ENCODE measurements around the gene KIF22.

The KIF22 gene

DNA sequence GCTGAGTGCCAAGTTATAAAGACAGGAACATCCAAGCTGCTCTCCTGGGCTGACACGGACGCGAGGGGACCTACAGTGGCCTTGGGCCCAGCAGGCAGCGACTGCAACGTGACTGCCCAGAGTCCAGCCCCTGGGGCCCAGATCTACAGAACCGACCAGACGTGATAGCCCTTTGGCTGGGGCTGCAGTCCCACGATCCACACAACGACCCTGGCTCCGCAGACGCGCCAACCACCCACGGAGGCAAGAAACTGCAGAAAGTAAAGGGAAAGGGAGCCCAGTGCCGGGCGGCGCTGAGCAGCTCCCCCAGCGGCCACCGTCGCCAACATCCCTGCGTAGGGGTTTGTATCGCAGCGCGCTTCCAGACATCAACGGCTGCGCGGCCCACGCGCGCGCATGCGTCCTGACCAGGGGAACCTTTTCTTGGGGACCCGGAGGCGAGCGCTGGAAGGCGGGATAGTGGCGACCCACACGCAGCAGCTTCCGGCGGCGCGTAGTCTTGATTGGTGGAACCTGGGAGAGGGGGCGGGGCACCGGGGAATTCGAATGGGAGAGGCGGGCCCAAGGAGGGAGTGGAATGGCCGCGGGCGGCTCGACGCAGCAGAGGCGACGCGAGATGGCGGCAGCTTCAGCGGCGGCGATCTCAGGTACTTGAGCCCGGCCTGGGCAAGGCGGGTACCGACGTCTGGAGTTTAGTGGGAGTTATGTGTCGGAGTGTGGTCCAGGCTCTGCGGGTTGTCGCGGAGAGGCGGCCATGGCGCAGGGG is at the start of gene KIF22:
TSS of gene KIF22 (plus strand) at position 569 of the 766 bp plus-strand sequence. CDS start at position 578, 9 bp downstream.
- TF ChIP-seq GATA2 (IDR thresholded peaks at IDR 0.05; ENCODE audit: low read depth, low read length): no peak
- TF ChIP-seq GATA3 (IDR thresholded peaks at IDR 0.05; ENCODE audit: low read depth, low read length): no peak

DNA sequence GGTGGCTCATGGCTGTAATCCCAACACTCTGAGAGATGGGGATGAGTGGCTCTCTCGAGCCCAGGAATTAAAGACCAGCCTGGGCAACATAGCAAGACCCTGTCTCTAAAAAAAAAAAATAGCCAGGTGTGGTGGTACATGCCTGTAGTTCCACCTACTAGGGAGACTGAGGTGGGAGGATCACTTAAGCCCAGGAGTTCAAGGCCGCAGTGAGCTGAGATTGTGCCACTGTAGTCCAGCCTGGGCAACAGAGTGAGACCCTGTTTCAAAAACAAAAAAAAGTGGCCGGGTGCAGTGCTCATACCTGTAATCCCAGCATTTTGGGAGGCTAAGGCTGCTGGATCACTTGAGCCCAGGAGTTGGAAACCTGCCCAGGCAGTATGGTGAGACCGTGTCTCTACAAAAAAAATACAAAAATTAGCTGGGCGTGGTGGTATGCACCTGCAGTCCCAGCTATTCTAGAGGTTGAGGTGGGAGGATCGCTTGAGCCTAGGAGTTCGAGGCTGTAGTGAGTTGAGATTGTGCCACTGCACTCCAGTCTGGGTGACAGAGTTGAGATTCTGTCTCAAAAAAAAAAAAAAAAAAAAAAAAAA is 47.8 kb upstream of the KIF22 start:
- TF ChIP-seq GATA2 (IDR thresholded peaks at IDR 0.05; ENCODE audit: low read depth, low read length): no peak
- no peak for TF ChIP-seq GATA3 (IDR thresholded peaks at IDR 0.05; ENCODE audit: low read depth, low read length)

DNA sequence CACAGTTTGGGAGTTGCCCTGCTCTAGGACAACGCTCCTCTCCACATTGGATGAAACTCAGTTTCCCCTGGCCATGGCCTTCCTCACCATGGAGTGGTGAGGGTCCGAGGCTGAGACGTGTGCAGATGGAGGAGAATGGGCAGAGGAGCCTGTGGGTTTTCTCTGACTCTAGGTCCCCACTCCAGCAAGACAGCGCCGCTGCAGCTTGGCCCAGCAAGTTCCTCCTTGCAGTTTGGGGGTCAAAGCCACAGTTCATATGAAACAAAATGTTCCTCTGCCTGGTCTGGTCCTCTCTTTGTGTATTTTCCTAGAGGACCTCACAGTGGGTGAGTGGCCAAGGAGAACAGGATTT is 47.1 kb upstream of the KIF22 start:
- TF ChIP-seq GATA3 (IDR thresholded peaks at IDR 0.05; ENCODE audit: low read depth, low read length) (no peak), GATA2 (IDR thresholded peaks at IDR 0.05; ENCODE audit: low read depth, low read length) (no peak)

DNA sequence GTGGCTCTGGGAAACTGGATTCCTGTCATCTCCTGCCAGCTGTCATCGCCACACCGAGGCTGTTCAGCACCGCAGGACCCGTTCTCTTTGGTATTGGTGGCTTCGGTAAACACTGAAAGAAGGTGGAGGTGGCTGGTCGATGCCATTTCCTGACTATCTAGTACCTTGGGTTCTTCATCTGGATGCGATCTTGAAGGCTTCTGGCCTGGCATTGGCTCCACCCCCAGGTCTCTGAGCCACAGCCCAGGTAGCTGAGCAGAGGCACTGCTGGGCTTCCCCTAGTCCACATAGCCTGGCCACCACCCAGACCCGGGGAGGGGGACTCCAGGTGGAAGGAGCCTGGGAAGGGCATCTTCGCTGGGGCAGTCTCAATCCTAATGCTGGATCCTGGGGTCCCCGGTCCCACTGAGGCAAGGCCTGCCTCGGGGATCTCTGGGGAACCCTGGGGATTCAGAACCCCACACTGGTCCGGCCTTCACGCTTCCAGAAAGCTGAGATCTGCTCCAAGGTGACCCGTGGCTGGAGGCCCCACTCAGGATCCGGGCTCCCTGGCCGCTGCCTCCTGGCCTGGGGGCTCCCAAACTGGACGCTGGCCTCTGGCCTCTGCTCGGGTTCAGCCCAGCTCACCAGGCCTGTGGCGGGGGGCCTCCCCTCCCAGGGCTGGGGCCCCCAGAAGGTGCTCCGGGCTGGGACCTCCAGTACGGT is 46.6 kb upstream of the KIF22 start:
- TF ChIP-seq GATA3 (IDR thresholded peaks at IDR 0.05; ENCODE audit: low read depth, low read length) (no peak), GATA2 (IDR thresholded peaks at IDR 0.05; ENCODE audit: low read depth, low read length) (no peak)

DNA sequence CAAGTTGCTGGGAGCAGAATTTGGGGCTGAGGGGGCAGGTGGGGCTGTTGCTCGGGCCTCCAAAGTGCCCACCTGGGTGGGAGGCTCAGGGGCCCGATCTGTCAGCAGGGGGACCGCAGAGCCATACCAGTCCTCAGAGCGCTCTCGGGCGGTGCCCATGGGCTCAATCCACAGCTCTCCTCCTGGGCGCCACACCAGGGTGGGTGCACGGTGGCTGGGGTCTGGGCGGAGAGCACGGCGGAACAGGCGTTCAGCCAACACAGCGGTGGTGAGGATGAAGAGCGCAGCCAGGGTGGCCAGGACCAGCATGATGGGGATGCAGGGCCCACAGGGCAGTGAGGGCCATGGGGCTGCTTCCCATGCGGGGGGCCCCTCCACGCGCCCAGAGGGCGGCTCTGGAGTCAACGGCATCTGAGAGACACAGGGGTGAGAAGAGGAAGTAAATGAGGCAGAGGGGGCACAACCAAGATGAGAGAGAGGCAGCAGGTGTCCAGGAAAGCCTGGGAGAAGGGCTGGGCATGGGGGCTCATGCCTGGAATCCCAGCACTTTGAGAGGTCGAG is 45.9 kb upstream of the KIF22 start:
- TF ChIP-seq GATA3 (IDR thresholded peaks at IDR 0.05; ENCODE audit: low read depth, low read length) (no peak), GATA2 (IDR thresholded peaks at IDR 0.05; ENCODE audit: low read depth, low read length) (no peak)

DNA sequence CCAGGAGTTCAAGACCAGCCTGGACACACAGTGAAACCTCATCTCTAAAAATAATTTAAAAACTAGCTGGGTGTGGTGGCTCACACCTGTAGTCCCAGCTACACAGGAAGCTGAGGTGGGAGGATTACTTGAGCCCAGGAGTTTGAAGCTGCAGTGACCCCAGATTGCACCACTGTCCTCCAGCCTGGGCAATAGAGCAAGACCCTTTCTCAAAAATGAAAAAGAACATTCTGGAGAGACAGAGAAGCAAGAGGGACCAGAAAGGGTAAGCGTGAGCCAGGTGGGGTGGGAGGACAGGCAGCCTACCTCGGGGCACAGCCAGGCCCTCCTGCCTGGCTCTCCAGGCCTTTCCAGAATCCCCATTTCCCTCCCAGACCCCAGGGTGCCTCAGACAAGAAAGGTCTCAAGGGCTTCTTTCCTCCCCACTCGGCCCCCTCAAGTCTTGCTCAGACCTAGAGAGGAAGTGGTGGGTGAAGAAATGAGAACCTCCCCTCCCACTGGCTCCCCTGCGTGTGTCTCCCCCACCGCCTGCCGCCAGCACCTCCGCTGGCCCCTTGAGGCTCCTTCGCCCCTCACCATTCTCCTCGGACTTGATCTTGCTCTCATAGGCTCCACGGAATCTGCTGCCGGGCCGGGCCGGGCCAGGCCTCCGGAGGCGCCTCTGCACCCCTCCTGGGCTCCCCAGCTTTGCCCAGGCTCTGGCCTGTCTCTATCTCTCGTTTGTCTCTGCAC is 45.3 kb upstream of the KIF22 start:
- TF ChIP-seq GATA2 (IDR thresholded peaks at IDR 0.05; ENCODE audit: low read depth, low read length) (no peak), GATA3 (IDR thresholded peaks at IDR 0.05; ENCODE audit: low read depth, low read length) (no peak)

DNA sequence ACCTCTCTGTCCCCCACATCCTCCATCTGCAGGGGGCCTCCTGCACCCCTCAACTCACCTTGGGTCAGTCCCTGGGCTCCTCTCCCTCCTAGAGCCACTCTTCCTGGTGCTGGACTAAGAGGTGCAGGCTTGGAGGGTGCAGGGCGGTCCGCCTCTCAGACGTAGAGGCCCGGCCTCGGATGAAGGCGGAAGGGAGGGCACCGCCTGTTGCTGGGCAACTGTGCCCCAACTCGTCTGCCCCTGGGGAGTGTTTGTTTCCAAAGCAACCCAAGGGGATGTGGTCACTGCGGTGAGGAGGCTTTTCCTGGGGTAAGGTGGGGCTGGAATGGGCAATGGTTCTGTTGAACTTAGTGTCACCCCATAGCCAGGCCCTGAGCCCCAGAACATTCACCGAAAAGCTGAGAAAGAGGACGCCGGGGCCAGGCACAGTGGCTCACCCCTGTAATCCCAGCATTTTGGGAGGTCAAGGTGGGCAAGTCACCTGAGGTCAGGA is 44.7 kb upstream of the KIF22 start, which contains the start of gene C16orf54:
TSS of gene C16orf54 (minus strand) at position 138 of the 493 bp plus-strand sequence. CDS start 1,039 bp downstream, outside the sequence.
- TF ChIP-seq GATA2 (IDR thresholded peaks at IDR 0.05; ENCODE audit: low read depth, low read length): no peak
- no peak for TF ChIP-seq GATA3 (IDR thresholded peaks at IDR 0.05; ENCODE audit: low read depth, low read length)

DNA sequence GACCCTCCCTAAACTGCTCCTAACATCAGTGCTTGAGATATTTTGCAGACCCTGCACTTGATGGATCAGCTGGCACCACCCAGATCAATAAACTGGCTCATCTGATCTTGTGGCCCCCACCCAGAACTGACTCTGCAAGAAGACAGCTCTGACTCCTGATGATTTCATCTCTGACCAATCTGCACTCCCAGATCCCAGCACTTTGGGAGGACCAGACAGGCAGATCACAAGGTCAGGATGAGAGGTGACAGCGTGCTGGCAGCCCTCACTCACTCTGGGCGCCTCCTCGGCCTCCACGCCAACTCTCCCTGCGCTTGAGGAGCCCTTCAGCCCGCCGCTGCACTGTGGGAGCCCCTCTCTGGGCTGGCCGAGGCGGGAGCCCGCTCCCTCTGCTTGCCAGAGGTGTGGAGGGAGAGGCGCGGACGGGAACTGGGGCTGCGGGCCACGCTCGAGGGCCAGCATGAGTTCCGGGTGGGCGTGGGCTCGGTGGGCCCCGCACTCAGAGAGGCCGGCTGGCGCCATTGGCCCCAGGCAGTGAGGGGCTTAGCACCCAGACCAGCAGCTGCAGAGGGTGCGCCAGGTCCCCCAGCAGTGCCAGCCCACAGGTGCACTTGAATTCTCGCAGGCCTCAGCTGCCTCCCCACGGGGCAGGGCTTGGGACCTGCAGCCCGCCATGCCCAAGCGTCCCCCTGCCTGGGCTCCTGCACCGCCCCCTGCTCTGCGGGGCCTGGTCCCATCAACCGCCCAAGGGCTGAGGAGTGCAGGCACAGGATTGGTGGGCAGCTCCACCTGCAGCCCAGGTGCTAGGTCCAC is 42.4 kb upstream of the KIF22 start:
- TF ChIP-seq GATA3 (IDR thresholded peaks at IDR 0.05; ENCODE audit: low read depth, low read length) (no peak), GATA2 (IDR thresholded peaks at IDR 0.05; ENCODE audit: low read depth, low read length) (no peak)

DNA sequence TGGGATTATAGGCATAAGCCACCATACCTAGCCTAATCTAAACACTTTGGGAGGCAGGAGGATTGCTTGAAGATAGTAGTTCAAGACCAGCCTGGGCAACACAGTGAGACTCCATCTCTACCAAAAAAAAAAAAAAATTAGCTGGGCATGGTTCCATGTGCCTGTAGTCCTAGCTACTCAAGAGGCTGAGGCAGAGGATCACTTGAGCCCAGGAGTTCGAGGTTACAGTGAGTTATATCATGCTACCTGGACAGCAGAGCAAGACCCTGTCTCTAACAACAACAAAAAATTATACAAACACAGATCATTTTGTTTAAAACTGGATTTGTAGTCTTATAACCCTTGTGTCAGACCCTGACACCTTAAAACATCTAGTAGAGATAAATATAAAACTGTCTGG is 37.0 kb upstream of the KIF22 start:
- no peak for TF ChIP-seq GATA3 (IDR thresholded peaks at IDR 0.05; ENCODE audit: low read depth, low read length)

DNA sequence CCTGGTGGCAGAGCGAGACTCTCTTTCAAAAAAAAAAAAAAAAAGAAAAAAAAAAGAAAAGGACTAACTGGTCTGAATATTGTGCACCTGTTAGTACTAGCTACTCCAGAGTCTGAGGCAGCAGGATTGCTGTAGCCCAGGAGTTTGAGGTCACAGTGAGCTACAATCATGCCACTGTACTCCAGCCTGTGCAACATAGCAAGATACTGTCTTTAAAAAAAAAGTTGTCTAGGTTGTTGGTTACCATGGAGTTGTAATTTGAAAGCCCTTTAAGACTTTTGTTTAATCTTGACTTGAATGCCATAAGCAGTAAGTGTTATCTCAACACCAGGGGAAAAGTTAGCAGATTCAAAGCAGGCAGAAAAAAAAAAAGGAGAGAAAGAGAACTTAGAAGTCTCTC is 33.9 kb upstream of the KIF22 start:
- TF ChIP-seq GATA2 (IDR thresholded peaks at IDR 0.05; ENCODE audit: low read depth, low read length): no peak
- no peak for TF ChIP-seq GATA3 (IDR thresholded peaks at IDR 0.05; ENCODE audit: low read depth, low read length)

DNA sequence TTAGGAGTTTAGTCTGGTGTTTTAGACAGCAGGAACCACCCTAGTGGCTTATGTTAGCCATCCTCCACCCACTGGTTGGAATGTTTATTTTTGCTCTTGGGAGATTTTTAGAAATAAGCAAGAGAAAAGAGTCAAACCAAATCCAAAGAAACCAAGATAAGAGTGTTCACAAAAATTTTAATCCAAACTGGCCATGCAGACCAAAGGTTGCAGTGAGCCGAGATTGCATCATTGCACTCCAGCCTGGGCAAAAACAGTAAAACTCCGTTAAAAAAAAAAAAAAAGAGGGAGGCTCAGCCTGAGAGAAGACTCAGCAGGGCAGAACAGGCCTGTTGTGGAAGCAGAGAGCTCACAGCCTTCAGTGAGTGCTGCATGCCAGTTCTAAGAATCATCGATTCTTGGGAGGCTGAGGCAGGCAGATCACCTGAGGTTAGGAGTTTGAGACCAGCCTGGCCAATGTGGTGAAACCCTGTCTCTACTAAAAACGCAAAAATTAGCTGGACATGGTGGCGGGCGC is 32.5 kb upstream of the KIF22 start:
- TF ChIP-seq GATA3 (IDR thresholded peaks at IDR 0.05; ENCODE audit: low read depth, low read length) (no peak), GATA2 (IDR thresholded peaks at IDR 0.05; ENCODE audit: low read depth, low read length) (no peak)

DNA sequence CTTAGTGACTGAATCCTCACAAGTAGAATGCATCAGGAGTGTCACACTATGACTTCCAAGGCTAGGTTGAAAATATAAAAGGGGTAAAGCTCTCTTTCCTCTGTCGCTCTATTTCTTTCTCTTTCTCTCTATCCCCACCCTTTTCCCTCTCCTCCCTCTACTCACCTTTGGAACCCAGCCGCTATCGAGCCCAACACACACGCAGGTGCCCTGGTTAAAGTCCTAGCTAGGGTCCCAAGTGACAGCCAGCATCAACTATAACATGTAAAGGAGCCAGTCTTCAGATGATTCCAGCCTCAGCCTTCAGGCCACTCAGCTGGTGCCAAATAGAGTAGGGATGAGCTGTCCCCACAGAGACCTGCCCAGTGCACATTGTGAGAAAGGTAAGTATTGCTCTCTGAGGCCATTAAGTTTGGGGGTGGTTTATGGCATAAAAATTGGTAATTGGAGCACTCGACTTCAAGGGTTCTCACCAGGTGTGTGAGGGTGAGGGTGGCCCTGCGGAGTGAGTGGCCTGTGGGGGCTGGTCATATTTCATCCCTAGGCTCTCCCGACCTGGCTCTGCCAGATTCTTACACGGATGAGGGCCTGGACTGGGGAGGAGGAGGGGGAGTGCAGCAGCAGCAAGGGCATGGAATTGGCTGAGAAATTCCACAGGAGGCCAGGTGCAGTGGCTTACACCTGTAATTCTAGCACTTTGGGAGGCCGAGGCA is 29.8 kb upstream of the KIF22 start:
- TF ChIP-seq GATA3 (IDR thresholded peaks at IDR 0.05; ENCODE audit: low read depth, low read length): no peak

Data from SH-SY5Y (cell line).